Osteoblast (primary cell): ENCODE data around the gene ADCYAP1R1. TPM values are rescaled to one million over a fixed set of nuclear protein-coding genes. Genes with fewer than 3 reads are reported as not detected.

ENCODE experiments used
- DNase-seq: peaks from one replicate; pipeline ENCODE4 v3.0.0; 2011; ENCODE audit warnings: low spot score, mixed read lengths; ENCODE audit not compliant: insufficient read length; ENCODE audit errors: missing footprints
- H2AFZ ChIP-seq: 2 replicates; pipeline ENCODE4 v1.6.0; 2011; ENCODE audit warnings: mild to moderate bottlenecking, low read length
- H3K27ac ChIP-seq: 2 replicates; pipeline ENCODE4 v1.5.1; 2011; ENCODE audit warnings: mild to moderate bottlenecking, low read depth, low read length, moderate library complexity
- H3K27me3 ChIP-seq: 2 replicates; pipeline ENCODE4 v1.6.0; 2012; ENCODE audit warnings: mild to moderate bottlenecking, control low read depth, inconsistent platforms, low read length, moderate library complexity; ENCODE audit not compliant: insufficient read depth
- H3K36me3 ChIP-seq: 2 replicates; pipeline ENCODE4 v1.5.1; 2011; ENCODE audit warnings: mild to moderate bottlenecking, low read length, control low read depth, moderate library complexity; ENCODE audit not compliant: insufficient read depth
- H3K4me1 ChIP-seq: 2 replicates; pipeline ENCODE4 v1.5.1; 2011; ENCODE audit warnings: mild to moderate bottlenecking, low read length, control low read depth, moderate library complexity; ENCODE audit not compliant: insufficient read depth
- H3K4me2 ChIP-seq: 2 replicates; pipeline ENCODE4 v1.6.0; 2011; ENCODE audit warnings: mild to moderate bottlenecking, low read length; ENCODE audit not compliant: insufficient read depth
- H3K4me3 ChIP-seq: fragments of 200-600 bp; sonication (generic); 3 replicates; pipeline ENCODE4 v1.5.1; 2012; ENCODE audit warnings: mild to moderate bottlenecking, low read length, inconsistent platforms; ENCODE audit not compliant: insufficient read depth
- H3K79me2 ChIP-seq: 2 replicates; pipeline ENCODE4 v1.6.0; 2012; ENCODE audit warnings: mild to moderate bottlenecking, low read length, control low read depth, inconsistent platforms; ENCODE audit not compliant: insufficient read depth
- H3K9me3 ChIP-seq: 2 replicates; pipeline ENCODE4 v1.5.1; 2011; ENCODE audit warnings: low read depth, low read length, control low read depth
- H4K20me1 ChIP-seq: 2 replicates; pipeline ENCODE4 v1.6.0; 2012; ENCODE audit warnings: mild to moderate bottlenecking, low read length, control low read depth; ENCODE audit not compliant: insufficient read depth
- small RNA-seq: library from RNA; depleted of rRNA; stranded (forward); fragments of <200 nt; gene quantifications from one replicate; pipeline ENCODE3, GENCODE V24; 2012
- total RNA-seq: library from RNA; depleted of rRNA; stranded (reverse); fragments of >200 nt; gene quantifications from 2 replicates; pipeline ENCODE4 v1.2.3, GENCODE V29; 2012
- TF ChIP-seq, protein P1 (sequence below): IDR thresholded peaks from 2 replicates; pipeline ENCODE4 v1.5.1; 2011; ENCODE audit warnings: mild to moderate bottlenecking, low read depth, low read length, moderate library complexity; ENCODE audit errors: extremely low read depth

Gene ADCYAP1R1
- total RNA-seq, 1 donor, result not detected

DNA sequence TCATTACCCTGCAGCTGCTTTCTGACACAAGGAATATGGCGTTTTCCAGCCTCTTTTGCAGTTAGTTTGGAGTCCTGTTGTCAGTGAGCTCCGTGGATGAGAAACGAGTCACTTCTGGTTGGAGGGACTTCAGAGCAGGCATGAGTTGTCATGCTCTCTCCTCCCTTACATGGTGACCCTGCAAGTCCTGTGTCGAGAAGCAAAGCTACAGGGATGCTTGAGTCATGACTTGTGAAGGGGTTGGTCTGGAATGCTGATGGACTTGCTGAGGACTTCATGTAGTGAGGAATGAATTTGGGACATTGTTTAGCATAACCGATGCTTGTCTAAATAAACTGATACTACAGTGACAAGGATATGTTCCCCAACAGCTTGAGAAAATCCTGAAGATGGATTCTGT, 108.8 kb downstream of the ADCYAP1R1 start:
- no peak overlapping the region for H2AFZ ChIP-seq
- no peaks in the 10 kb centered on the region for H3K27me3 ChIP-seq
- no peaks in the 10 kb centered on the region for H3K36me3 ChIP-seq
- H4K20me1 ChIP-seq, result no peaks in the 10 kb centered on the region
- no peaks in the 10 kb centered on the region for H3K4me1 ChIP-seq
- no peaks in the 10 kb centered on the region for H3K79me2 ChIP-seq
- H3K27ac ChIP-seq, result no peak overlapping the region
- TF ChIP-seq, protein P1, sequence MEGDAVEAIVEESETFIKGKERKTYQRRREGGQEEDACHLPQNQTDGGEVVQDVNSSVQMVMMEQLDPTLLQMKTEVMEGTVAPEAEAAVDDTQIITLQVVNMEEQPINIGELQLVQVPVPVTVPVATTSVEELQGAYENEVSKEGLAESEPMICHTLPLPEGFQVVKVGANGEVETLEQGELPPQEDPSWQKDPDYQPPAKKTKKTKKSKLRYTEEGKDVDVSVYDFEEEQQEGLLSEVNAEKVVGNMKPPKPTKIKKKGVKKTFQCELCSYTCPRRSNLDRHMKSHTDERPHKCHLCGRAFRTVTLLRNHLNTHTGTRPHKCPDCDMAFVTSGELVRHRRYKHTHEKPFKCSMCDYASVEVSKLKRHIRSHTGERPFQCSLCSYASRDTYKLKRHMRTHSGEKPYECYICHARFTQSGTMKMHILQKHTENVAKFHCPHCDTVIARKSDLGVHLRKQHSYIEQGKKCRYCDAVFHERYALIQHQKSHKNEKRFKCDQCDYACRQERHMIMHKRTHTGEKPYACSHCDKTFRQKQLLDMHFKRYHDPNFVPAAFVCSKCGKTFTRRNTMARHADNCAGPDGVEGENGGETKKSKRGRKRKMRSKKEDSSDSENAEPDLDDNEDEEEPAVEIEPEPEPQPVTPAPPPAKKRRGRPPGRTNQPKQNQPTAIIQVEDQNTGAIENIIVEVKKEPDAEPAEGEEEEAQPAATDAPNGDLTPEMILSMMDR, result no peak
- H3K4me2 ChIP-seq, result no peak overlapping the region
- DNase-seq, result no peak
- H3K9me3 ChIP-seq, result no peaks in the 10 kb centered on the region
- no peak overlapping the region for H3K4me3 ChIP-seq

Small RNAs within 50 kb of the gene (small RNA-seq; reads per million reads assigned to genes)
- gene AC006466.1, result not detected

Other genes starting within 250 kb of the ADCYAP1R1 start
- gene AQP1, start 140.5 kb upstream of the ADCYAP1R1 start, total RNA-seq, result 0.59 and 0.72 TPM in 2 replicates
- gene GHRHR, start 88.4 kb upstream of the ADCYAP1R1 start, total RNA-seq, result not detected in 2 replicates